ENCODE measurements around the gene TOX4.

DNA sequence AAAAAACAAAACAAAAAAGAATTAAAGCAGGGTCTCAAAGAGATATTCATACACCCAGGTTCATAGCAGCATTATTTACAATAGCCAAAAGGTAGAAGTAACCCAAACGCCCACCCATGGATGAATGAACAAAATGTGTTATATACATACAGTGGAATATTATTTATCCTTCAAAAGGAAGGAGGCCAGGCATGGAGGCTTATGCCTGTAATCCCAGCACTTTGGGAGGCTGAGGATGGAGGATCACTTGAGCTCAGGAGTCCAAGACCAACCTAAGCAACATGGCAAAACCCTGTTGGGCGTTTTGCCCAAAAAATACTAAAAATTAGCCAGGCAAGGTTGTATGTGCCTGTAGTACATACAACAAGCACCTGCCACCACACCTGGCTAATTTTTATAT lies 29.6 kb downstream of the TOX4 start:
- TF ChIP-seq, protein P1, sequence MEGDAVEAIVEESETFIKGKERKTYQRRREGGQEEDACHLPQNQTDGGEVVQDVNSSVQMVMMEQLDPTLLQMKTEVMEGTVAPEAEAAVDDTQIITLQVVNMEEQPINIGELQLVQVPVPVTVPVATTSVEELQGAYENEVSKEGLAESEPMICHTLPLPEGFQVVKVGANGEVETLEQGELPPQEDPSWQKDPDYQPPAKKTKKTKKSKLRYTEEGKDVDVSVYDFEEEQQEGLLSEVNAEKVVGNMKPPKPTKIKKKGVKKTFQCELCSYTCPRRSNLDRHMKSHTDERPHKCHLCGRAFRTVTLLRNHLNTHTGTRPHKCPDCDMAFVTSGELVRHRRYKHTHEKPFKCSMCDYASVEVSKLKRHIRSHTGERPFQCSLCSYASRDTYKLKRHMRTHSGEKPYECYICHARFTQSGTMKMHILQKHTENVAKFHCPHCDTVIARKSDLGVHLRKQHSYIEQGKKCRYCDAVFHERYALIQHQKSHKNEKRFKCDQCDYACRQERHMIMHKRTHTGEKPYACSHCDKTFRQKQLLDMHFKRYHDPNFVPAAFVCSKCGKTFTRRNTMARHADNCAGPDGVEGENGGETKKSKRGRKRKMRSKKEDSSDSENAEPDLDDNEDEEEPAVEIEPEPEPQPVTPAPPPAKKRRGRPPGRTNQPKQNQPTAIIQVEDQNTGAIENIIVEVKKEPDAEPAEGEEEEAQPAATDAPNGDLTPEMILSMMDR (IDR thresholded peaks at IDR 0.05): no peak
- TF ChIP-seq POLR2A (IDR thresholded peaks at IDR 0.05): no peak
